HUES6 (cell line): Measurements from ENCODE around the gene HELZ2.
A peak's percentile ranks its signal among the peaks of the same experiment; 100 is the strongest.

Source experiments
- H3K27ac ChIP-seq: 2 replicates; pipeline ENCODE4 v1.7.0; 2013; ENCODE audit warnings: low read depth, mild to moderate bottlenecking, low read length, inconsistent platforms
- H3K27me3 ChIP-seq: 2 replicates; pipeline ENCODE4 v1.6.1; 2013; ENCODE audit warnings: low read length; ENCODE audit not compliant: control insufficient read depth, insufficient read depth
- H3K36me3 ChIP-seq: 2 replicates; pipeline ENCODE4 v1.6.1; 2013; ENCODE audit warnings: low read length; ENCODE audit not compliant: control insufficient read depth, insufficient read depth
- H3K4me1 ChIP-seq: 2 replicates; pipeline ENCODE4 v1.6.1; 2013; ENCODE audit warnings: low read length; ENCODE audit not compliant: control insufficient read depth, insufficient read depth
- H3K4me3 ChIP-seq: 2 replicates; pipeline ENCODE4 v1.5.1; 2013; ENCODE audit warnings: low read depth, low read length
- H3K9ac ChIP-seq: one replicate; pipeline ENCODE4 v1.6.1; 2013; ENCODE audit warnings: mild to moderate bottlenecking, low read length
- H3K9me3 ChIP-seq: 2 replicates; pipeline ENCODE4 v1.6.1; 2013; ENCODE audit warnings: low read depth, low read length; ENCODE audit not compliant: control insufficient read depth, insufficient read depth

Gene HELZ2

GRCh38 chr20:63595416-63596127, 21.5 kb upstream of the HELZ2 start:
- Histone ChIP-seq H3K4me3 (no peak overlapping the region), H3K9ac (no peak overlapping the region), H3K36me3 (peaks cover 45% of the 10 kb centered on the region), H3K4me1 (no peaks in the 10 kb centered on the region), H3K27ac (no peak overlapping the region), H3K27me3 (no peaks in the 10 kb centered on the region), H3K9me3 (no peaks in the 10 kb centered on the region)

- H3K4me1 ChIP-seq, result no peaks in the 10 kb centered on the region
- H3K36me3 ChIP-seq, result peaks cover 53% of the 10 kb centered on the region
- no peaks in the 10 kb centered on the region for H3K27me3 ChIP-seq
- H3K27ac ChIP-seq, result no peak overlapping the region
- H3K4me3 ChIP-seq, result no peak overlapping the region
- no peak overlapping the region for H3K9ac ChIP-seq
- H3K9me3 ChIP-seq, result no peaks in the 10 kb centered on the region
These were observed 20.1 kb upstream of the HELZ2 start for GRCh38 chr20:63594043-63594561.

GRCh38 chr20:63592661-63593060, 18.6 kb upstream of the HELZ2 start:
- H3K27ac ChIP-seq, result no peak overlapping the region
- H3K9ac ChIP-seq, result no peak overlapping the region
- H3K4me1 ChIP-seq, result peaks cover 6% of the 10 kb centered on the region; the same call in 1 of the 2 replicates
- no peaks in the 10 kb centered on the region for H3K27me3 ChIP-seq
- no peak overlapping the region for H3K4me3 ChIP-seq
- H3K9me3 ChIP-seq, result no peaks in the 10 kb centered on the region
- H3K36me3 ChIP-seq, result peaks cover 55% of the 10 kb centered on the region

GRCh38 chr20:63591786-63592355, 17.8 kb upstream of the HELZ2 start:
- no peak overlapping the region for H3K4me3 ChIP-seq
- H3K9me3 ChIP-seq, result no peaks in the 10 kb centered on the region
- H3K27ac ChIP-seq, result no peak overlapping the region
- H3K27me3 ChIP-seq, result no peaks in the 10 kb centered on the region
- no peak overlapping the region for H3K9ac ChIP-seq
- H3K4me1 ChIP-seq, result peaks cover 6% of the 10 kb centered on the region; the same call in 1 of the 2 replicates
- peaks cover 51% of the 10 kb centered on the region for H3K36me3 ChIP-seq

- peaks cover 6% of the 10 kb centered on the region; the same call in 1 of the 2 replicates for H3K4me1 ChIP-seq
- H3K27me3 ChIP-seq, result no peaks in the 10 kb centered on the region
- no peak overlapping the region for H3K27ac ChIP-seq
- no peaks in the 10 kb centered on the region for H3K9me3 ChIP-seq
- no peak overlapping the region for H3K4me3 ChIP-seq
- peaks cover 51% of the 10 kb centered on the region for H3K36me3 ChIP-seq
- no peak overlapping the region for H3K9ac ChIP-seq
These were observed 17.1 kb upstream of the HELZ2 start for GRCh38 chr20:63591147-63591533.

- Histone ChIP-seq H3K4me3 (no peak overlapping the region), H3K27ac (no peak overlapping the region), H3K27me3 (no peaks in the 10 kb centered on the region), H3K9me3 (no peaks in the 10 kb centered on the region), H3K4me1 (peaks cover 6% of the 10 kb centered on the region; the same call in 1 of the 2 replicates), H3K36me3 (peaks cover 47% of the 10 kb centered on the region), H3K9ac (no peak overlapping the region)
These were observed 16.4 kb upstream of the HELZ2 start for GRCh38 chr20:63590218-63591146.

- no peak overlapping the region for H3K4me3 ChIP-seq
- no peaks in the 10 kb centered on the region for H3K9me3 ChIP-seq
- peak overlapping the region; percentile 44; the same call in 1 of the 2 replicates for H3K27ac ChIP-seq
- no peaks in the 10 kb centered on the region for H3K27me3 ChIP-seq
- H3K4me1 ChIP-seq, result peaks cover 6% of the 10 kb centered on the region; the same call in 1 of the 2 replicates
- peaks cover 44% of the 10 kb centered on the region for H3K36me3 ChIP-seq
- no peak overlapping the region for H3K9ac ChIP-seq
These were observed 15.5 kb upstream of the HELZ2 start for GRCh38 chr20:63589261-63590217.

- peak overlapping the region; percentile 44; the same call in 1 of the 2 replicates for H3K27ac ChIP-seq
- H3K36me3 ChIP-seq, result peaks cover 42% of the 10 kb centered on the region
- H3K9me3 ChIP-seq, result no peaks in the 10 kb centered on the region
- peak overlapping the region; percentile 24 for H3K9ac ChIP-seq
- no peaks in the 10 kb centered on the region for H3K27me3 ChIP-seq
- H3K4me3 ChIP-seq, result no peak overlapping the region
- H3K4me1 ChIP-seq, result peaks cover 6% of the 10 kb centered on the region; the same call in 1 of the 2 replicates
These were observed 14.6 kb upstream of the HELZ2 start for GRCh38 chr20:63588641-63589041.

- Histone ChIP-seq H3K27me3 (no peaks in the 10 kb centered on the region), H3K9ac (peak overlapping the region; percentile 24), H3K27ac (no peak overlapping the region), H3K9me3 (no peaks in the 10 kb centered on the region), H3K4me1 (peaks cover 6% of the 10 kb centered on the region; the same call in 1 of the 2 replicates), H3K4me3 (no peak overlapping the region), H3K36me3 (peaks cover 42% of the 10 kb centered on the region)
These were observed 13.9 kb upstream of the HELZ2 start for GRCh38 chr20:63587776-63588591.
